ENCODE results near the gene MTARC2.
A peak's percentile ranks its signal among the peaks of the same experiment; 100 is the strongest.

The MTARC2 gene

GRCh38 chr1:220786057-220786336 lies 37.9 kb downstream of the MTARC2 start:
- H4K20me1 ChIP-seq, result peaks cover 0 to 4% (median 0%) of the 10 kb centered on the region in 11 experiments; a peak in 1 of 22 replicates
- H3K4me2 ChIP-seq, result peak overlapping the region; percentile 69 to 89 (median 80)
- H3K9ac ChIP-seq, result peak overlapping the region in 4 of 11 experiments; percentile 44 to 59 (median 50); a peak in 2 of 22 replicates
- no peak overlapping the region for H3K27ac ChIP-seq
- H3K9me3 ChIP-seq (replicated peaks in 1 of 11), result peaks cover 0 to 12% (median 4%) of the 10 kb centered on the region in 11 experiments; a peak in 6 of 22 replicates
- H3K36me3 ChIP-seq, result no peaks in the 10 kb centered on the region
- H3K4me1 ChIP-seq, result peaks cover 0 to 17% (median 9%) of the 10 kb centered on the region in 10 experiments; a peak in 11 of 20 replicates
- peaks cover 32 to 40% (median 36%) of the 10 kb centered on the region in 11 experiments for H3K27me3 ChIP-seq
- H3K4me3 ChIP-seq, result peak overlapping the region; percentile 41 to 66 (median 55); a peak in 15 of 20 replicates
- TF ChIP-seq Cebpa-rat (IDR thresholded peaks at IDR 0.05), result no peak

GRCh38 chr1:220786337-220787068 lies 38.4 kb downstream of the MTARC2 start, which contains the start of gene MTARC1:
Gene MTARC1 (plus strand): TSS chr1:220786913. CDS start chr1:220786945, 32 bp downstream.
- Histone ChIP-seq H3K36me3 (no peaks in the 10 kb centered on the region), H3K4me3 (peak within 1 kb of the TSS; percentile 41 to 66 (median 55)), H3K27me3 (peaks cover 32 to 40% (median 36%) of the 10 kb centered on the region in 11 experiments), H3K9ac (peak within 1 kb of the TSS; percentile 18 to 59 (median 44); a peak in 14 of 22 replicates), H3K4me1 (peaks cover 0 to 22% (median 14%) of the 10 kb centered on the region in 10 experiments; a peak in 14 of 20 replicates), H3K4me2 (peak within 1 kb of the TSS; percentile 69 to 89 (median 80)), H4K20me1 (peaks cover 0 to 4% (median 0%) of the 10 kb centered on the region in 11 experiments; a peak in 1 of 22 replicates), H3K9me3 (replicated peaks in 1 of 11) (peaks cover 0 to 12% (median 4%) of the 10 kb centered on the region in 11 experiments; a peak in 6 of 22 replicates), H3K27ac (peak within 1 kb of the TSS in 1 of 11 experiments; percentile 16; a peak in 1 of 22 replicates)
- no peak for TF ChIP-seq Cebpa-rat (IDR thresholded peaks at IDR 0.05)

GRCh38 chr1:220787069-220787619 lies 39.0 kb downstream of the MTARC2 start:
- Histone ChIP-seq H3K4me1 (peaks cover 0 to 24% (median 16%) of the 10 kb centered on the region in 10 experiments; a peak in 14 of 20 replicates), H3K9ac (peak overlapping the region in 10 of 11 experiments; percentile 18 to 59 (median 38); a peak in 12 of 22 replicates), H3K4me2 (peak overlapping the region; percentile 69 to 89 (median 80)), H3K4me3 (peak overlapping the region; percentile 41 to 66 (median 55)), H4K20me1 (peaks cover 0 to 4% (median 0%) of the 10 kb centered on the region in 11 experiments; a peak in 1 of 22 replicates), H3K9me3 (replicated peaks in 1 of 11) (peaks cover 0 to 12% (median 4%) of the 10 kb centered on the region in 11 experiments; a peak in 6 of 22 replicates), H3K27me3 (peaks cover 32 to 40% (median 36%) of the 10 kb centered on the region in 11 experiments), H3K36me3 (no peaks in the 10 kb centered on the region), H3K27ac (no peak overlapping the region)
- TF ChIP-seq Cebpa-rat (IDR thresholded peaks at IDR 0.05), result no peak

- Histone ChIP-seq H3K27me3 (peaks cover 32 to 40% (median 36%) of the 10 kb centered on the region in 11 experiments), H3K9ac (no peak overlapping the region), H3K27ac (no peak overlapping the region), H4K20me1 (peaks cover 0 to 4% (median 0%) of the 10 kb centered on the region in 11 experiments; a peak in 1 of 22 replicates), H3K4me1 (peaks cover 0 to 24% (median 16%) of the 10 kb centered on the region in 10 experiments; a peak in 14 of 20 replicates), H3K4me2 (no peak overlapping the region), H3K9me3 (replicated peaks in 1 of 11) (peaks cover 0 to 12% (median 4%) of the 10 kb centered on the region in 11 experiments; a peak in 6 of 22 replicates), H3K36me3 (no peaks in the 10 kb centered on the region), H3K4me3 (no peak overlapping the region)
- TF ChIP-seq Cebpa-rat (IDR thresholded peaks at IDR 0.05), result no peak
Observed at GRCh38 chr1:220788900-220789299, 40.8 kb downstream of the MTARC2 start.

GRCh38 chr1:220789532-220790147 lies 41.5 kb downstream of the MTARC2 start:
- Histone ChIP-seq H3K36me3 (no peaks in the 10 kb centered on the region), H3K4me2 (no peak overlapping the region)
- peak in 2 of 11 experiments; percentile 36 to 40; a peak in 1 of 22 replicates for TF ChIP-seq Cebpa-rat (IDR thresholded peaks at IDR 0.05)

GRCh38 chr1:220791285-220791684 lies 43.2 kb downstream of the MTARC2 start:
- peaks cover 0 to 4% (median 0%) of the 10 kb centered on the region in 11 experiments; a peak in 1 of 22 replicates for H4K20me1 ChIP-seq

More at GRCh38 chr1:220789532-220790147, 41.5 kb downstream of the MTARC2 start:
- H3K4me1 ChIP-seq, result peaks cover 0 to 24% (median 16%) of the 10 kb centered on the region in 10 experiments; a peak in 14 of 20 replicates
- no peak overlapping the region for H3K27ac ChIP-seq
- H3K9ac ChIP-seq, result no peak overlapping the region
- peaks cover 0 to 4% (median 0%) of the 10 kb centered on the region in 11 experiments; a peak in 1 of 22 replicates for H4K20me1 ChIP-seq
- peaks cover 32 to 37% (median 36%) of the 10 kb centered on the region in 11 experiments for H3K27me3 ChIP-seq
- no peak overlapping the region for H3K4me3 ChIP-seq
- peaks cover 0 to 12% (median 4%) of the 10 kb centered on the region in 11 experiments; a peak in 6 of 22 replicates for H3K9me3 ChIP-seq (replicated peaks in 1 of 11)

GRCh38 chr1:220791956-220792355 lies 43.8 kb downstream of the MTARC2 start:
- no peak overlapping the region for H3K9ac ChIP-seq
- H3K27me3 ChIP-seq, result peaks cover 9 to 13% (median 12%) of the 10 kb centered on the region in 11 experiments
- peaks cover 0 to 2% (median 0%) of the 10 kb centered on the region in 11 experiments; a peak in 1 of 22 replicates for H4K20me1 ChIP-seq
- H3K27ac ChIP-seq, result no peak overlapping the region
- H3K4me1 ChIP-seq, result peaks cover 0 to 15% (median 9%) of the 10 kb centered on the region in 10 experiments; a peak in 14 of 20 replicates
- peaks cover 0 to 8% (median 3%) of the 10 kb centered on the region in 11 experiments; a peak in 6 of 22 replicates for H3K9me3 ChIP-seq (replicated peaks in 1 of 11)
- H3K4me3 ChIP-seq, result no peak overlapping the region
- no peak overlapping the region for H3K4me2 ChIP-seq
- no peak for TF ChIP-seq Cebpa-rat (IDR thresholded peaks at IDR 0.05)
- H3K36me3 ChIP-seq, result no peaks in the 10 kb centered on the region

More at GRCh38 chr1:220791285-220791684, 43.2 kb downstream of the MTARC2 start:
- no peak for TF ChIP-seq Cebpa-rat (IDR thresholded peaks at IDR 0.05)
- H3K4me2 ChIP-seq, result peak overlapping the region in 8 of 11 experiments; percentile 0 to 46 (median 36); a peak in 14 of 22 replicates
- H3K27me3 ChIP-seq, result peaks cover 15 to 20% (median 19%) of the 10 kb centered on the region in 11 experiments
- H3K4me3 ChIP-seq, result no peak overlapping the region
- H3K36me3 ChIP-seq, result no peaks in the 10 kb centered on the region
- H3K27ac ChIP-seq, result no peak overlapping the region
- peaks cover 0 to 19% (median 13%) of the 10 kb centered on the region in 10 experiments; a peak in 14 of 20 replicates for H3K4me1 ChIP-seq
- no peak overlapping the region for H3K9ac ChIP-seq
- peaks cover 0 to 12% (median 4%) of the 10 kb centered on the region in 11 experiments; a peak in 6 of 22 replicates for H3K9me3 ChIP-seq (replicated peaks in 1 of 11)

GRCh38 chr1:220796530-220796929 lies 48.4 kb downstream of the MTARC2 start:
- no peak overlapping the region for H3K4me2 ChIP-seq
- H3K4me1 ChIP-seq, result peaks cover 0 to 2% (median under 1%) of the 10 kb centered on the region in 10 experiments; a peak in 8 of 20 replicates
- no peaks in the 10 kb centered on the region for H3K36me3 ChIP-seq
- no peaks in the 10 kb centered on the region for H3K27me3 ChIP-seq
- H3K9ac ChIP-seq, result no peak overlapping the region
- no peak overlapping the region for H3K4me3 ChIP-seq
- no peak for TF ChIP-seq Cebpa-rat (IDR thresholded peaks at IDR 0.05)
- H4K20me1 ChIP-seq, result no peaks in the 10 kb centered on the region
- no peaks in the 10 kb centered on the region for H3K9me3 ChIP-seq (replicated peaks in 1 of 11)
- H3K27ac ChIP-seq, result no peak overlapping the region

All from BLaER1 treated with 17β-estradiol and CSF1 and Interleukin-3, amounts not matched to agents 10 nM and 100 nM (cell line).